K562 (cell line): ENCODE results near the gene CLCNKA. TPM values are rescaled to one million over a fixed set of nuclear protein-coding genes. Genes with fewer than 3 reads are reported as not detected.

Source experiments
- ADNP ChIP-seq: fragments of 200-800 bp; sonication (Bioruptor generic); IDR thresholded peaks from 2 replicates; pipeline ENCODE4 v1.6.1; 2016; ENCODE audit warnings: missing genetic modification characterization, missing compliant biosample characterization
- BCOR ChIP-seq: fragments of 450-650 bp; IDR thresholded peaks from 2 replicates; pipeline ENCODE4 v1.6.1; 2016
- HNRNPUL1 ChIP-seq: fragments of 200-400 bp; formaldehyde crosslinking; IDR thresholded peaks from 2 replicates; pipeline ENCODE4 v1.6.1; 2017; ENCODE audit warnings: low read length
- KDM1A ChIP-seq, 2 experiments: fragments of 450-650 bp; IDR thresholded peaks; 2 replicates each; pipeline ENCODE4 v1.6.1; 2016; ENCODE audit warnings: mild to moderate bottlenecking in 2 of 2
- MTA2 ChIP-seq: fragments of 450-650 bp; IDR thresholded peaks from 2 replicates; pipeline ENCODE4 v1.6.1; 2016; ENCODE audit warnings: low read depth
- RBM25 ChIP-seq: fragments of 200-400 bp; formaldehyde crosslinking; IDR thresholded peaks from 2 replicates; pipeline ENCODE4 v1.6.1; 2018; ENCODE audit warnings: low read length, low read depth, moderate library complexity; ENCODE audit not compliant: severe bottlenecking
- RHOXF2B ChIP-seq: fragments of 250-450 bp; sonication (Bioruptor Pico); conservative IDR thresholded peaks from 2 replicates; pipeline ENCODE4 v1.5.1; 2021
- polyA plus RNA-seq, 8 experiments: library from polyadenylated mRNA; depleted of rRNA in 4 of 8; stranded (reverse) in 5 of 8; unstranded in 3 of 8; fragments of >200 nt; fragmentation: Nextera tagmentation in 2 of 8; fragmentation: Illumina TruSeq in 1 of 8; extraction: Ambion mirVana in 2 of 8; extraction: Trizol in 1 of 8; gene quantifications; 2 replicates each; pipeline versions ENCODE4 v1.2.1 to v1.2.3, GENCODE V29; 2011 to 2014; ENCODE audit warnings: inconsistent platforms in 1 of 8, missing spikeins in 1 of 8
- total RNA-seq, 7 experiments: library from RNA; depleted of rRNA in 6 of 7; stranded (reverse); fragments of >200 nt in 6 of 7; fragmentation: Illumina TruSeq in 2 of 7; extraction: Trizol in 2 of 7; gene quantifications; 2 replicates each; pipeline versions ENCODE4 v1.2.1 to v1.2.3, GENCODE V29; 2011 to 2021; ENCODE audit warnings: low replicate concordance in 1 of 7
- TF ChIP-seq, protein P1 (sequence below), 2 experiments: IDR thresholded peaks; 2 replicates each; pipeline ENCODE4 v1.6.1; 2012; ENCODE audit warnings: improper control_type of control experiment in 2 of 2, low read depth in 2 of 2, low read length in 2 of 2, borderline replicate concordance in 1 of 2

CLCNKA gene
- total and polyA plus RNA-seq, 9 of the 15 experiments (the other 6 are each of a cell fraction or from before 2014, with no cell fraction given) = 0.03 to 0.37 (median 0.10) TPM; not detected in 3

DNA sequence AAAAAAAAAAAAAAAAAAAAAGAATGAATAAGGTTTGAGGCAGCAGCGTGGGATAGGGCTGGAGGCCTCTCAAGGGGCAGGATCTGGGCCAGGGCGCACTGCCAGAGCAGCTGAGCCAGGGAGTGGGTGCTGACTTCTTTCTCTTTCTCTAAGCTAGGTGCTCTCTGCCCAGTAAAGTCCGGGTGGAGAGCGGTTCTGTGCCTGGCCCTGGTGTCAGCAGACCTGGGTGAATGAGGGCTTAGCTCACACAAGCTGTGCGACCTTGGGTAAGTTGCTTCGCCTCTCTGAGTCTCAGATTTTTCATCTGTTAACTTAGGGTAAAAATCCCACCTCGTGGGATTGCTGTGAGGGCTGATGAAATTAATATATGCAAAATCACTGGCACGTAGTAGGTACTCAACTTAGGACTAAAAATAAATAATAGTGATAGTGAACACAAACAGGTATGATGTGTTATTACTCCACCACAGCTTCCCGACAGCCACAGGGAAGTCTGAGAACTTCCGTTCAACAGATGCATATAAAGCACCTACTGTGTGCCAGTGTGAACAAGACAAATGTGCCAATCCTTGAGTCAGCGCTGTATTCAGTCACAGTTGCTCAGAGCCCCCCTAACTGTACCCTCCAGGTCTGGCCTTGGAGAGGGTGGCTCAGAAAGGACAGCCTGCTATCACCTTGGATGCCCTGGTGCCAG, 53.6 kb downstream of the CLCNKA start (continued):
- TF ChIP-seq, protein P1, sequence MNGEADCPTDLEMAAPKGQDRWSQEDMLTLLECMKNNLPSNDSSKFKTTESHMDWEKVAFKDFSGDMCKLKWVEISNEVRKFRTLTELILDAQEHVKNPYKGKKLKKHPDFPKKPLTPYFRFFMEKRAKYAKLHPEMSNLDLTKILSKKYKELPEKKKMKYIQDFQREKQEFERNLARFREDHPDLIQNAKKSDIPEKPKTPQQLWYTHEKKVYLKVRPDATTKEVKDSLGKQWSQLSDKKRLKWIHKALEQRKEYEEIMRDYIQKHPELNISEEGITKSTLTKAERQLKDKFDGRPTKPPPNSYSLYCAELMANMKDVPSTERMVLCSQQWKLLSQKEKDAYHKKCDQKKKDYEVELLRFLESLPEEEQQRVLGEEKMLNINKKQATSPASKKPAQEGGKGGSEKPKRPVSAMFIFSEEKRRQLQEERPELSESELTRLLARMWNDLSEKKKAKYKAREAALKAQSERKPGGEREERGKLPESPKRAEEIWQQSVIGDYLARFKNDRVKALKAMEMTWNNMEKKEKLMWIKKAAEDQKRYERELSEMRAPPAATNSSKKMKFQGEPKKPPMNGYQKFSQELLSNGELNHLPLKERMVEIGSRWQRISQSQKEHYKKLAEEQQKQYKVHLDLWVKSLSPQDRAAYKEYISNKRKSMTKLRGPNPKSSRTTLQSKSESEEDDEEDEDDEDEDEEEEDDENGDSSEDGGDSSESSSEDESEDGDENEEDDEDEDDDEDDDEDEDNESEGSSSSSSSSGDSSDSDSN (IDR thresholded peaks at IDR 0.05; ENCODE audit: borderline replicate concordance in 1 of 2, low read depth in 2 of 2, low read length in 2 of 2) = 0 out of 4 replicates have a peak, but pooled peaks of 1 of the 2 experiments have one; percentile 37
- no peak for TF ChIP-seq MTA2
- TF ChIP-seq RBM25 = peak; percentile 72
- TF ChIP-seq KDM1A (IDR thresholded peaks at IDR 0.05) = peak; percentile 48 to 64; a peak in 3 of 4 replicates
- peak; percentile 44; the same call in 1 of the 2 replicates for TF ChIP-seq ADNP (tag)
- TF ChIP-seq RHOXF2B (CRISPR knock-in tag) = no peak
- peak; percentile 60 for TF ChIP-seq BCOR
- TF ChIP-seq HNRNPUL1 = no peak
- TF ChIP-seq, all 486 proteins: peak for 10
